Measurements from ENCODE around the gene LDHAL6B.

LDHAL6B gene

DNA sequence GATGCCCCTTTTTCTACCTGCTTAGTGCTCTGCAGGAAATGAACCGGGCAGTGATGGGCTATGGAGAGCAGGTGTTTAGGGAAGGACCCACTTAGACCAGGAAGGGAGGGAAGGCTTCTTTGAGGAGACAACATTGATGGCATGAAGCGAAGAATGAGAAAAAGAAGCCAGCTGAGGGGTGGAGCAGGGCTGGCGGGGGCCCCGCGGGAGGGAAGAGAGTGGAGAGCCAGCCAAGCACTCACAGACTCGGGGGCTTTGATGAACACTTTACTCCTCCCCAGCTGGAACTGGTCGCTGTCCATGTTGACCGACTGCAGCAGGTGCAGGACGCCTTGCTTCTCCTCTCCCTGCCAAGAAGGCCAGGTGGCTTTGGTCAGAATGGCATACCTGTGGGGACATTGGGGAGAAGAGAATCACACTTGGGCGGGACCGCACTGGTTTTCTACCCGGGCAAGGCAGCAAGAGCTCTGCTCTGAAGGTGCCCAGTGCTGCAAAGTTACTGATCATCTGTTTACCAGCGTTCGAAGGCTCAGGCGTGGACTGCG, 28.4 kb upstream of the LDHAL6B start:
- DNase-seq: no peak

DNA sequence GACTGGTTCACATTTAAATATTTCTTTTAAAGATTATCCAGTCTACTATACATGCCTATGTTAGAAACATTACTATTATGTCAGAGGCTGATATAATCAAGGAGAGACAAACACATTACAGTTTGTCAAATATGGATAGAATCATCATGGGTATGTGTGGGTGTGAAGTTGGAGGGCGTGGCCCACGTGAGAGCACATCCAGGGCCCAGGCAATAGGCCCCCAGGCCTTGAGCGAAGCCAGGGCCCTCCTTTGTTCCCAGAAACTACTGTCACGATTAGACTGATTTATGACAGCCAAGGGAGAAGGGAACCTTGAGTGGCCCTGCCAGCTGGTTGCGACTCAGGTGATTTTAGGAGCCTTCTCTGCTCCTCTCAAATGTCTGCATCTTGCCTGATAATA, 26.9 kb upstream of the LDHAL6B start:
- no peak for DNase-seq

DNA sequence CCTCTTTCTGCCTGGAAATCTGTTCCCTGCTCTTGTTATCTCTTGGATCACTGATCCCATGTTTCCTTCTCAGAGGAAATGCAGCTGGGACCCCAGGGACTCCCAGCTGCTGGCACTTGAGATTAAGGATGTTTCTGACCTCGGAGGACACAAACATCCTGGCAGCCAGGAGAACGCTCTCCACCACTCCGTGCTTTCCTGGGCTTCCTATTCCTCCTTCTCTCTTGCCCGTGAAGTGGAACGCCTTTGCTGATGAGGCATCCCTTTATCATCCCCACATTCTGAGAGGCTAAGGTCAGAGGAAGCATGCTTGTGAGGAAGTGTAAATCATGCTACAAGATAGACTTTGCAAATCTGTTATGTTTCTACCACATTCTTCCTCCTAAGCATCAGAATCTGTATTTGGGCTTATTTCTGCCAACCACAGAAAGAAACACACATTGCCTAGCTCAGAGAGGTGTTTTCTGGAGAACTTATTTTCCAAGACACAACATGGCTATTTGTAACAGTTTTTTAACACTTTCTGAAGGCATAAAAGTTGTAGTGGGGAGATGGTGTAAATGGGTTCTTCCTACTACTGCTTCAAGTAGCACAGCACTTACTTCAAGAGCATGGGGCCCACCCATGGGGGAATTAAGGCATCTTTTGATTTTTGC, 25.6 kb upstream of the LDHAL6B start:
- DNase-seq: no peak

DNA sequence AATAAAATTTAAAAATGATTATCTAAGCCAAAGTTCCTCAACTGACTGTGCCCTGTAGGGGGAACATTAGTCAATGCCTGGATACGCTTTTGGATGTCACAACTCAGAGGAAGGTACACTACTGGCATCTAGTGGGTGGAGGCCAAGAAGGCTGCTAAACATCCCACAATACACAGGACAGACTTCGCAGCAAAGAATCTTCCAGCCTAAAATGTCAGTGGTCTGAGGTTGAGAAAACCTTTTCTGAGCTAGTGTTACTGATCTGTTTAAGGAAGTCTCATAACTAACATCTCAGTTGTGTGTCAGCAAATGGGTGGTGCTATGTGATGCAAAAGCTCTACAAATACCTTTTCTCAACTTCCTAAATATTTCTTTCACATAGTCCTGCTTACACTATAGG, 20.9 kb upstream of the LDHAL6B start:
- no peak for DNase-seq

DNA sequence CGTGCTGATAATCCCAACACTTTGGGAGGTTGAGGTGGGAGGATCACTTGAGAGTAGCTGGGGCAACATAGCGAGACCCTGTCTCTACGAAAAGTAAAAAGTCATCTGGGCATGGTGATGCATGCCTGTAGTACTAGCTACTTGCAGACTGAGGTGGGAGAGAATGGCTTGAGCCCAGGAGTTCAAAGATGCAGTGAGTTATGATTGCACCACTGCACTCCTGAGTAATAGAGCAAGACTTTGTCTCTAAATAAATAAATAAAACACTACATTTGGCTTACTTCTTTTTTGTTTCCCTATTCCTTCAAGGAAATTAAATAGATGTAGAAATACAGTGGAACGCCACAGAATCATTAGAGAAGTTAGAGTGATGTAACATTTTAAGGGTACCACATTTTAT, 20.1 kb upstream of the LDHAL6B start:
- DNase-seq: no peak

DNA sequence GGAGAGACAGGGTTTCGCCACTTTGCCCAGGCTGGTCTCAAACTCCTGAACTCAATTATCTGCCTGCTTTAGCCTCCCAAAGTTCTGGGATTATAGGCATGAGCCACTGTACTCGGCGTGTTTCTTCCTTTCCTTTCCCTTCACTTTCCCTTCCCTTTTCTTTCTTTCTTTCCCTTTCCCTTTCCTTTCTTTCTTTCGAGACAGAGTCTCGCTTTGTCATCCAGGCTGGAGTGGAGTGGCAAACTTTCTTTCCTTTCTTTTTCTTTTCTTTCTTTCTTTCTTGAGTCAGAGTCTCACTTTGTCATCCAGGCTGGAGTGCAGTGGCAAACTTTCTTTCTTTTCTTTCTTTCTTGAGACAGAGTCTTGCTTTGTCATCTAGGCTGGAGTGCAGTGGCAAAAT, 17.4 kb upstream of the LDHAL6B start:
- DNase-seq: no peak

DNA sequence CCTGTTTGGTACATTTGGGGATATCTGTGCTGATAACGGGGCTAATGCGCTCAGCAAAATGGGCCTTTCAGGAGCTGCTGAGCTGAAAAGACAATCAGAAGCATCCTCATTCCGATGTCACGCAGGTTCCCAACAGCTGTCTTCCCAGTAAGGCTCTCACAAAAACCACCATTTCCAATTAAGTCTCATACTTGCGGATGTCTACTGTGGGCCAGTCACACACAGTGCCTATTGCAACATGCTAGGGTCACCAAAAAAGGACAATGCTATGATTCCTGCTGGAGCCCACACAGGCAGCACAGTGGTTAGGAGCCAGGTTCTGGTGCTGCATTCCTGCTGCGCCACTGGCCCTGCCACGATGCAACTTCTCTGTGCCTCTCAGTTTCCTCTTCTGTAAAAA, 16.4 kb upstream of the LDHAL6B start:
- DNase-seq: no peak

DNA sequence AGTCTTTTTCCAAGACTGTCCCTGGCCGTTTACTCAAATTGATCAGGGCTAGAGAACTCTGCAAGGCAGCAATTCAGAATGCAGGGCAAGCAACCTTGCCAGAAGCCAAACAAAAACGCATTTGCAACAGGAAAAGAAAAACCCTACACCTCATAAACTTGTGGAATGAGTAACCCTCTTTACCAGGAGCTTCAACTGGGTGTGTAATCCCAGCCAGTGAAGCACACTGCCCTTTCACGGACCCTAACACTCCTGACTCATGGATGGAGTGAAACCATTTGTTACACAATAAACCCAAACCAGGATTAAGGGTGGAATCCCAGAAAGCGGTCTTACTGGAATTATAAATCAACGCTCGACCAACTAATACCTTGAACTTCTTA, 14.8 kb upstream of the LDHAL6B start:
- DNase-seq: no peak

DNA sequence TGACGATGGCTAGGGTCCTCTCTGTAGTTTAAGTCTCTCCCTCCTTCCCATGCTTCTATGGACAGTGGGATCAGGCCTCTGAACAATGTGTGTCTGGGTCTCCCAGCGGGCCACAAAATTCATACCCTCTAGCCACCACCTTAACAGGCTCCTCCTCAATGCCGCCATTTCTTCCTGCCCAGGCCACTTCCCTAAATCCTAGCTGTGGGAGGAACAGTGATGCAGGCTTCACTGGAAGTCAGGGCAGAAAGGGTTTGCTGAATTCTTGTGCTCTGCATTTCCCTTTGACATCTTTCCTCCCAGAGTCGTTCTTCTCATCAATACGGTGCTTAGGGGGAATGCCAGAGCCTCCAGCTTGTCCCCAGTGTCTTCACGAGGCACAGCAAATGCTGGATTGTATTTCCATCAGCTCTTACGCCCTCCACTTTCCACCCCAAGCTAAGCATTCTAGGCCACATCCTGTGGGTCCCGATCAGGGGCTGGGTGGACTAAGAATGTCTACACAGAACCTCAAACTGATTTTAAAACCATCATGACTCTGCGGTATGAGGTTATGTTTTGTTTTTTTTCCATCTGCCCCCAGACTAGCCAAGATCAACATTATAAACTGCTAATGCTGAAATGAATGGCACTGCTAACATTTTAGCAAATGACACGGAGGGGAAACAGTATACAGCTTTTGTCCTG, 11.9 kb upstream of the LDHAL6B start:
- no peak for DNase-seq

DNA sequence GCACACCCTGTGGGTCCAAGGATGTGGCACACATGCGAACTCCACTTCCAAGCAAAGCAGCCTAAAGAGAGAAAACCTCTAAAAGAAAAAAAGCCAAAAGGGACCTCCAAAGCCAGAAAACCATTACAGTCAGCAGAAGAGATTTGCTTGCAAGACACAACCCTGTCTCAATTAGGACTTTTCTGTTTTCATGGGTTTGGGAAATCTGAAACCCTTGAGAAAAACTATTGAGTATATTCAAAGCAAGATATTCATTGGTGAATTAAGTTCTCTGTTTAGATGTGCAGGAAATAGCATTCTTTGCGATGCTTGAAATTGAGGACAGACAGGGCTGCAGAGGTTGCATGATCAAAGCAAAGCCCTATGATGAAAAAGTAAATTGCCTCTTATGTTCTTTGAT, 10.2 kb upstream of the LDHAL6B start:
- no peak for DNase-seq

DNA sequence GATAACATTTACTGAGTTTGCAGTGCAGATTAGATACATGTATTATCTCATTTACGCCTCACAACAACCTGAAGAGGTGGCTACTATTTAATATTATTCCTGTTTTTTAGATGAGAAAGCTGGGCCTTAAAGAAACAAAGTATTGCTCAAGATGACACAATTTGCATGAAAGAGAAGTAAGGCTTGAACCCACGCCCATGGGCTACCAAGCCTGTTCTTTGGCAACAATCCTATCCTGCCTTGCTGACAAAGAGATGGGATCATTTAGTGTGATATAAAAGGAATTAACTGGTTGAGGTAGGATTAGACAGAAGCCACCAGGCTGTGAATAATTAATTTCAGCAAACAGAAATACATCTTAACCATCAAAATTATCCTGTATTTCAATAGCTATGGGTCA, 9.2 kb upstream of the LDHAL6B start:
- DNase-seq: no peak

DNA sequence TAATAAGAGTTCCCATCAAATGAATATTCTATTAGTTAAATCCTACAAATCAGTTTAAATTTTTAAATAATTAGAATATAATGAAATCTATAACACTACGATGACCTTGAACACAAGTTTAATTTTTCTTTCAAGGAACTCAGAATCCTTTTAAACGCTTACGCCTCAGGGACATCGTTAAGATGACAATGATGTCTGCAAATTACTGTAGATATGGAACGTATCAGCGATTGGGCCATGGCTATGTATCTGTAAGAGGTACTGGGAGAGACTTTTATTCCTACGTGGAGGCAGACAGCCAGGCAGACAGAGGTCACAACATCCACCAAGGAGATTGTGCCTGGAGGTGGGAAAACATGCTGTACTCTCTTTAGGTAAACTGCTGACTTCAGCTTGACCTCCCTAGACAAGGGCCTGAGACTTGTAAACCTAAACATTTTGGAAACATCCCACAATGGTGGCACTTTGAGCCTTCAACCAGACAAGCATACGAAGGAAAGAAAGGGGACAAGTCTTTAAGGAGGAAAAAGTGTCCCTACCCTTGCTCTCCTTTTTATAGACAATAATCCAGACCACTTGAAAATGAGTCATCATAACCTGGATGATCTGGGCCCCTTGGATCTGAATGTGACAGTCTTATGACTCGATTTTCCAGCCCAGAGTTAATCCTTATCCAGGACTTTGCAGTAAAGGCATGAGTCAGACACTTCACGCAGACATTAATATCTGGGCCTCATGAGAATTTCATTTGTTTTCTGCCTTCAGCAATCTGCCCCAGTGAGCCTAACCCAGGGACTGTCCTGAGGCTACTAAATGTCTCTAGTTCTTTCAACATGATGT, 6.8 kb upstream of the LDHAL6B start:
- DNase-seq: no peak

DNA sequence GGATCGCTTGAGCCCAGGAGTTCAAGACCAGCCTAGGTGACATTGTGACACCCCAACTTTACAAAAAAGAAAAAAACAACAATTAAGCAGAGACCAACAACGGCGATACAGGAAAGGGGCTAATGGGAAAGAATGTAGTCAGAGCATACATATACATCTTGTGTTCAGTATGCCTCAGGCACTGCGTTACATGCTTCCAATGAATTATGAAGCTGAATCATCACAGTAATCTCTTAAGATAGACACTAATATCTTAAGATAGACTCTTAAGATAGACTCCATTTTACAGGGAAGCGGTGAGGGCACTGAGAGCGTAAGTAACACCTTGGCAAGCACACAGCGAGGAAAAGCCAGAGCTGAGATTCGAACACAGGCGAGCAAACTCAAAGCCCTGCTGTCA, 6.1 kb upstream of the LDHAL6B start:
- no peak for DNase-seq

DNA sequence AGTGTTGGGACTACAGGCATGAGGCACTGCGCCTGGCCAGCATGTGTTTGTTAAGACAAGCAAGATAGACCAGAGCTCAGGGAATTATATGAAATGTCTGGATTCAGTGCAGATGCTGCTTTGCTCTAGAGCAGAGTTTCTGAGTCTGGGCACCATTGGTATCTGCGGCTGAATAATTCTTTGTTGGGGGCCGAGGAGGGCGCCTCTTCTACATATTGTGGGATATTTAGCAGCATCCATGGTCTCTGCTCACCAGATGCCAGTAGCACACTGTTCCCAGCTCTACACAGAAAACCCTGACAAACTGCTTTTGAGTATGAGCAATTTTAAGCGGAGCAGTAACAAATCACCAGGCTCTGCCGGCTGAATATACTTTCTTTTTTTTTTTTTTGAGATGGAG, 3.6 kb upstream of the LDHAL6B start:
- no peak for DNase-seq

DNA sequence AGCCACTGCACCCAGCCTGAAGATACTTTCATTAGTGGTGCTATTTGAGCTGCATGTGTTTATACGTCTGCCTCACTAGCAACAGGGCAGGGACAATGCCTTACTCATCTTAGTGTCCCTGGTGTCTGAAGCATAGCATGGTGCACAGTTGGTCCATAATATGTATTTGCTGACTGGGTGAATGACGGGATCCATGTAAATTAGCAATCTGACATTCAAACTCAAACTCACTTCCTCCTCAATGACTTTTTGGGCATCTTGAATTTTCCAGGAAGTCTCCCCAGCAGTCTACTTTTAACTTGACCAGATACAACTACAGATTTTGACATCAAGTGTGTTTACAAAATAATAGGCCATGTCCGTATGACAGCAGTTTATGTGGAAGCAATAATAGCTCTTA, 3.0 kb upstream of the LDHAL6B start:
- DNase-seq: no peak

DNA sequence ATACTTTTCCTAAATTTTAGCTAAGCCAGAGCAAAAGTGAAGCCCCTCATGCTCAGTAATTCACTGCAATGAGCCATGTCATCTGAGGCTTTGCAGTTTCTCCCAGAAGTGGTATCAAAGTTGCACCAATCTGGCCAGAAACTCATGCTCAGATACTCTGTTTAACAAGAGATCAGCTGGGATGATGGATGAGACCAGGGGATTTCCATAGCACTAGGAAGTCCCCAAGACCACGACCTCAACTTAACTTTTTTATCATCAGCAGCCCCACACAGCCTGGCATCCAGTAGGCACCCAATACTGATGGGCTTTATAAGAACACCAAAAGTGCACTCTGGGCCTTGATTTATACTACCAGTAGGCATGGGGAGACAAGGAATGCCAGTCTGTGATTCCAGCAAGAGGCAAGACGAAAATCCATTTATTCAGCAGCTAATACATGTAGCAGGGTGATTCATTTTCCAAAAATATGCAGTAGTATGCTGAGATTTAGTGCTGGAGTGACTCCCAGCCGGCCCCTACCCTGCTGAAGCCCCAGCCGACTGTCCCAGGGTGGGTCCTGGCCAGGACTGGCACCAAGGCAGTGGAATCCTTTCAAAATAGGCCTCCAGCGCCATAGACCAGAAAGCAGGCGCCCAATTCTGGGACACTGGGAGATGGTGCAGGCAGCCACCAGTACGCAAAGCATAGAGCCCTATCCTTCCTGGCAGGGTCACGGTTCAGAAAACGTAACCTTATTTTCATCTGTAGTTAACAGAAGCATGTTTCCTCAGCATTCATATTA, 612 bp upstream of the LDHAL6B start:
- no peak for DNase-seq

DNA sequence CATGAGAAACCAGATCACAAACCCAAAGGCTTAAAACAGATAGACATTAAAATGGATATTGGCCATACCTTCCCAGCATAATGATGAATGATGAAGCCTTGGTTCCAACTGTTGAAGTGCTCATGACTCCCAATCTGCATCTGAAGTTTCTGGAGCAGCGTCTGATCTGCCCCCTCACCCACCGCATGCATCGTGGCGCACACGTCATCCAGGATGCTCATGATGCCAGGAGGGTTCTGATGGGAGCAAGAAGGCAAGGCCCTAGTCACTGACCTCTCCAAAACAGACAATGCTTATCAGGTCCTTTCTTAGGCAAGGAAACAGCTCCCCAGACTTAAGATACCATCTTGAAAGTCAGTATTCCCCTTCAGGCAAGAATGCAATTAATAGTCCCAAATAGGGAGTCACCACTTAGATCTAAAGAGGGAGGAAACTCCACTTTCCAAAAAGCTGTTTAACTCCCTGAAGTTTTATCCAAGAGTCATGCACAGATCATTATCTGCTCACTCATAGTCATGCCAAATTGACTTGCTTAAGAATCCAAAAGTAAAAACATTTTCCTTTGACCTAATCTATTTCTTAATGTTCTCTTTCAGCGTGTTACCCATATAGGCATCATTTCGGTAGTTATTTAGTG, 2.1 kb downstream of the LDHAL6B start:
- DNase-seq: no peak

DNA sequence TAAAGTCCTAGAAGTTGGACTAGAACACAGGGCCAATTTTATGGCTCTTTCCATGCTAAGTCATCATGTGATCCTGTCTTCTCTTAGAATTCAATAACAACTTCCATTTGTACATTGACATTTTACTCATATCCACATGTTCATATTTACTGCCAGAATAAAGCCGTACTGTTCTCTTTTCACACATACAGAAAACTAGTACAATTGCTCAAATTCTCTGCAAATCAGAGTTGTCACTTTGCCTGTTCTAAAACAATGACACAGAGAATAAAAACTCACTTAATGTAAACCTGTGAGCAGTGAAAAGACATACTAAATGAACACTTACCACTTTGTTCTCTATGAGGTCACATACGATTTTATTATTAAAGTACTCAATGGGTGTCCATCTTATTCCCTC, 3.5 kb downstream of the LDHAL6B start:
- no peak for DNase-seq

DNA sequence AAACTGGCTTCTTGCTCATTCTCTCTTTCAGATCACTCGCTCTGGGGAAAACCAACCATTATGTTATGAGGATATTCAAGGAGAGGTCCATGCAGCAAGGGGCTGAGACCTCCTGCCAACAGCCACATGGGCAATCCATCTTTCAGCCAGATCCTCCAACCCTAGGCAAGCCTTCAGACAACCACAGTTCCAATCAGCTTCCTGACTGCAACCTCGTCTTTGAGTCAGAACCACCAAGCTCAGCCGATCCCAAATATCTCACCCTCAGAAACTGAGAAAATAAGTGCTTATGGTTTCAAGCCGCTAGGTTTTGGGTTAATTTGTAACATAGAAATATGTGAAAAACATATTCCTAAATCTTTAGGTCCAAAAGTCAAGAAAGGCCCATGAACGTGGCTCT, 10.3 kb downstream of the LDHAL6B start:
- no peak for DNase-seq

DNA sequence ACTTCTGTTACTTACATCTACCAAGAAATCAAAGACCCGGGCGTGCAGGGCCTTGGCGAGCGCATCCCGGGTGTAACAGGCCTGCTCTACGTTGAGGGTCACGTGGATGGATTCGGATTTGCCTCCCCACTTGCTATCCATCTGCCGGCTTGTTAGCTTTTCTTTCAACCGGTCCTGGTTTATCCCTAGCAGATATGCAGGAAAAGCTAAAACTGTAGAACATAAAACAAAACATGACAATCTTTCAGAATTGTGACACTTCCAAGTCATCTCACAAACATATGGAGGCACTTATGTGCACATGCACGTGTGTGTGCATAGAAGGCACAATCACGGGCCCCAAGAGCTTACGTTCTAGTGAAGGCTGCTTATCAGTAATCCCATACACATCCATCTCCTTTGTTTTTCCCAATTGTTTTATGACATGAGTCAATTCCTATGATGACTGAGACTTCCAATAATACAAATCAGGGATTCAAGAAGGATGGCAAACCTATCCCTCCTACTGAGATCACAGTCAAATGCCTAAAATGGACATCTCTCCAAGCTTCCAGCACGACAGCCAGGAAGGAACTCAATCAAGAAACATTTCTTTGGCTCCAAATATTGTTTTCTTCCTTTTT, 11.3 kb downstream of the LDHAL6B start:
- DNase-seq: no peak

DNA sequence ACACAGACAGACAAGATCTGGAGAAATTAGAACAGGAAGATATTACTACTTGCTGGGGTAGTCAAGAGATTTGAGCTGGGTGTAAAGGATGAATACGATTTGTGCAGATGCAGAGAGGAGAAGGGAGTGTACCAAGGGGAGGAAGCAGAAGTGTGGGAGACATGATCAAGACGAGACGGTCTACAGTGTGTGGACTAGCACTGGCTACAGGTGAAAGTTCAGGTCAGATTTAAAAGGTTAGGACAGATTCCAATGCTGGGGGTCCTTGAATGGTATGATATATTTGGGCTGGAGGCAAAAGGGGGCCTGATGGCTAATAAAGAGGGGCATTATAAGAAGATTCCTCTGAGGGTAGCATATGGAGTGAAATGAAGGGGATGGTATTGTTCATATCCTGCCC, 12.1 kb downstream of the LDHAL6B start:
- DNase-seq: no peak
